Measurements from ENCODE around the gene ANO2. TPM values are rescaled to one million over a fixed set of nuclear protein-coding genes. Genes with fewer than 3 reads are reported as not detected.

ANO2 gene
- total and polyA plus RNA-seq, 4 donors: 0.03 to 0.25 (median 0.15) TPM

- Histone ChIP-seq H3K4me3 (ENCODE audit: low read depth in 1 of 3, low read length in 3 of 3) (no peak overlapping the region), H3K27ac (ENCODE audit: low read depth in 1 of 2, low read length in 2 of 2) (no peak overlapping the region), H3K27me3 (ENCODE audit: control insufficient read depth in 4 of 4, insufficient read depth in 4 of 4, low read length in 3 of 4) (no peaks in the 10 kb centered on the region), H3K36me3 (ENCODE audit: control insufficient read depth in 4 of 4, insufficient read depth in 3 of 4, low read depth in 1 of 4, low read length in 3 of 4) (no peaks in the 10 kb centered on the region), H3K9ac (ENCODE audit: low read depth in 1 of 2, low read length in 2 of 2) (no peak overlapping the region), H3K9me3 (ENCODE audit: control insufficient read depth in 4 of 4, low read length in 3 of 4) (peaks cover 0 to 4% (median 0%) of the 10 kb centered on the region in 4 donors), H3K4me1 (ENCODE audit: control insufficient read depth in 4 of 4, insufficient read depth in 4 of 4, low read length in 3 of 4) (no peaks in the 10 kb centered on the region)
- 95% methylated on average over 7 of the region's 7 CpGs for WGBS
- no peak for DNase-seq (ENCODE audit: low spot score)
- TF ChIP-seq REST (IDR thresholded peaks at IDR 0.05) (no peak), JUND (IDR thresholded peaks at IDR 0.05) (no peak), HNF4G (IDR thresholded peaks at IDR 0.05) (no peak)
Observed at GRCh38 chr12:5620896-5621295, 324.2 kb downstream of the ANO2 start.

GRCh38 chr12:5619628-5620027 is 325.4 kb downstream of the ANO2 start:
- TF ChIP-seq EGR1 (IDR thresholded peaks at IDR 0.05; ENCODE audit: low read depth in 2 of 2): no peak
- no peak for DNase-seq (ENCODE audit: low spot score)
- Histone ChIP-seq H3K9ac (ENCODE audit: low read depth in 1 of 2, low read length in 2 of 2) (no peak overlapping the region), H3K27ac (ENCODE audit: low read depth in 1 of 2, low read length in 2 of 2) (no peak overlapping the region), H3K4me1 (ENCODE audit: control insufficient read depth in 4 of 4, insufficient read depth in 4 of 4, low read length in 3 of 4) (no peaks in the 10 kb centered on the region), H3K36me3 (ENCODE audit: control insufficient read depth in 4 of 4, insufficient read depth in 3 of 4, low read depth in 1 of 4, low read length in 3 of 4) (no peaks in the 10 kb centered on the region), H3K27me3 (ENCODE audit: control insufficient read depth in 4 of 4, insufficient read depth in 4 of 4, low read length in 3 of 4) (no peaks in the 10 kb centered on the region), H3K9me3 (ENCODE audit: control insufficient read depth in 4 of 4, low read length in 3 of 4) (peaks cover 0 to 4% (median 0%) of the 10 kb centered on the region in 4 donors), H3K4me3 (ENCODE audit: low read depth in 1 of 3, low read length in 3 of 3) (no peak overlapping the region)
- 71% methylated on average over 5 of the region's 5 CpGs for WGBS

GRCh38 chr12:5616854-5617253 is 328.2 kb downstream of the ANO2 start:
- Histone ChIP-seq H3K36me3 (ENCODE audit: control insufficient read depth in 4 of 4, insufficient read depth in 3 of 4, low read depth in 1 of 4, low read length in 3 of 4) (no peaks in the 10 kb centered on the region), H3K4me1 (ENCODE audit: control insufficient read depth in 4 of 4, insufficient read depth in 4 of 4, low read length in 3 of 4) (no peaks in the 10 kb centered on the region), H3K27me3 (ENCODE audit: control insufficient read depth in 4 of 4, insufficient read depth in 4 of 4, low read length in 3 of 4) (no peaks in the 10 kb centered on the region), H3K9ac (ENCODE audit: low read depth in 1 of 2, low read length in 2 of 2) (no peak overlapping the region), H3K27ac (ENCODE audit: low read depth in 1 of 2, low read length in 2 of 2) (no peak overlapping the region), H3K4me3 (ENCODE audit: low read depth in 1 of 3, low read length in 3 of 3) (no peak overlapping the region), H3K9me3 (ENCODE audit: control insufficient read depth in 4 of 4, low read length in 3 of 4) (peaks cover 0 to 4% (median 0%) of the 10 kb centered on the region in 4 donors)
- WGBS: 96% methylated on average over 4 of the region's 4 CpGs
- TF ChIP-seq ZBTB33 (IDR thresholded peaks at IDR 0.05): no peak
- no peak for TF ChIP-seq GABPA (IDR thresholded peaks at IDR 0.05 in 1 of 2, conservative IDR thresholded peaks at IDR 0.05 in 1 of 2)
- no peak for TF ChIP-seq HNF4G (IDR thresholded peaks at IDR 0.05)
- no peak for DNase-seq (ENCODE audit: low spot score)

GRCh38 chr12:5615760-5616159 is 329.3 kb downstream of the ANO2 start:
- WGBS: 87% methylated on average over 1 of the region's 1 CpG
- Histone ChIP-seq H3K4me1 (ENCODE audit: control insufficient read depth in 4 of 4, insufficient read depth in 4 of 4, low read length in 3 of 4) (no peaks in the 10 kb centered on the region), H3K4me3 (ENCODE audit: low read depth in 1 of 3, low read length in 3 of 3) (no peak overlapping the region), H3K9me3 (ENCODE audit: control insufficient read depth in 4 of 4, low read length in 3 of 4) (peaks cover 0 to 4% (median 0%) of the 10 kb centered on the region in 4 donors), H3K36me3 (ENCODE audit: control insufficient read depth in 4 of 4, insufficient read depth in 3 of 4, low read depth in 1 of 4, low read length in 3 of 4) (no peaks in the 10 kb centered on the region), H3K27me3 (ENCODE audit: control insufficient read depth in 4 of 4, insufficient read depth in 4 of 4, low read length in 3 of 4) (no peaks in the 10 kb centered on the region), H3K9ac (ENCODE audit: low read depth in 1 of 2, low read length in 2 of 2) (no peak overlapping the region), H3K27ac (ENCODE audit: low read depth in 1 of 2, low read length in 2 of 2) (no peak overlapping the region)
- DNase-seq (ENCODE audit: low spot score): no peak
- TF ChIP-seq JUND (IDR thresholded peaks at IDR 0.05) (no peak), HNF4A (conservative IDR thresholded peaks at IDR 0.05) (no peak), SP1 (IDR thresholded peaks at IDR 0.05) (no peak), MAX (IDR thresholded peaks at IDR 0.05) (no peak), YY1 (IDR thresholded peaks at IDR 0.05) (no peak), TAF1 (conservative IDR thresholded peaks at IDR 0.05) (no peak), FOXA1 (IDR thresholded peaks at IDR 0.05) (no peak), NR2F2 (IDR thresholded peaks at IDR 0.05) (no peak), ATF3 (IDR thresholded peaks at IDR 0.05) (no peak), CTCF (IDR thresholded peaks at IDR 0.05; ENCODE audit: low read depth, low read length, missing input control) (no peak), HNF4G (IDR thresholded peaks at IDR 0.05) (no peak), RXRA (IDR thresholded peaks at IDR 0.05) (no peak), RAD21 (IDR thresholded peaks at IDR 0.05) (no peak), GABPA (IDR thresholded peaks at IDR 0.05 in 1 of 2, conservative IDR thresholded peaks at IDR 0.05 in 1 of 2) (no peak), FOXA2 (IDR thresholded peaks at IDR 0.05) (no peak)

Data from liver (tissue), 9 donors.